ENCODE data around the gene TMC8.
"Not testable (repeated sequence)": the region's sequence is repeated elsewhere in the genome, so short reads cannot be mapped to it uniquely, and the experiment has no call there.

The TMC8 gene

DNA sequence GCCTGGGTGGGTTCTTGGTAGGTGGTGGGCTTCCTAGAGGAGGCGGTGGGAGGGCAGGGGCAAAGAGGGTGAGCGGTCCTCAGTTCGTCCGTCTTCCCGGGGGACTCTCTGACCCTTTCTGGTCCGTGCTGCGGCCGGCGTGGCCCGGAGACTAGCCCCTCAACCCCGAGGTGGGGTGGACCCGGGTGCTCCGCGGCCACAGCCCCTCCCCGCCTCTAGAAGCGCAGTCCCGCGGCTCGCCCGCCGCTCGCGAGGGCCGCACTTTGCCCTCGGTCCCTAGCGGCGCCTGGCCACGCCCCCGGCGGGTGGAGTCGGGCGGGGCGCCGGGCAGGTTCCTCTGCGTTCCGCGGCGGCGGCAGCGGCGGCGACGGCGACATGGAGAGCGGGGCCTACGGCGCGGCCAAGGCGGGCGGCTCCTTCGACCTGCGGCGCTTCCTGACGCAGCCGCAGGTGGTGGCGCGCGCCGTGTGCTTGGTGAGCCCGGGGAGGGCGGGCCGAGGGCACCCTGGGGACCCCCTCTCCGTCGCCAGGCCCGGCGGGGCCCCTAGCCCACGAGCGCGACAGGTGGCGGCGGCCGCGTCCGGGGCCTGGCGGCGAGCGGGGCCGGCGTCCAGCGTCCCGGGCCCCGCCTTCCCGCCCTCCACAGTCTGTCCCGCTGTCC is 37.8 kb downstream of the TMC8 start, which contains the start of gene SYNGR2:
TSS of gene SYNGR2 (plus strand) at position 340 of the 661 bp plus-strand sequence. CDS start at position 376, 36 bp downstream.
- H3K4me3 ChIP-seq (ENCODE audit: low read depth, low read length) = peak within 1 kb of the TSS; percentile 69
- DNase-seq (ENCODE audit: low read depth) = peak; percentile 93
- TF ChIP-seq, protein P1, sequence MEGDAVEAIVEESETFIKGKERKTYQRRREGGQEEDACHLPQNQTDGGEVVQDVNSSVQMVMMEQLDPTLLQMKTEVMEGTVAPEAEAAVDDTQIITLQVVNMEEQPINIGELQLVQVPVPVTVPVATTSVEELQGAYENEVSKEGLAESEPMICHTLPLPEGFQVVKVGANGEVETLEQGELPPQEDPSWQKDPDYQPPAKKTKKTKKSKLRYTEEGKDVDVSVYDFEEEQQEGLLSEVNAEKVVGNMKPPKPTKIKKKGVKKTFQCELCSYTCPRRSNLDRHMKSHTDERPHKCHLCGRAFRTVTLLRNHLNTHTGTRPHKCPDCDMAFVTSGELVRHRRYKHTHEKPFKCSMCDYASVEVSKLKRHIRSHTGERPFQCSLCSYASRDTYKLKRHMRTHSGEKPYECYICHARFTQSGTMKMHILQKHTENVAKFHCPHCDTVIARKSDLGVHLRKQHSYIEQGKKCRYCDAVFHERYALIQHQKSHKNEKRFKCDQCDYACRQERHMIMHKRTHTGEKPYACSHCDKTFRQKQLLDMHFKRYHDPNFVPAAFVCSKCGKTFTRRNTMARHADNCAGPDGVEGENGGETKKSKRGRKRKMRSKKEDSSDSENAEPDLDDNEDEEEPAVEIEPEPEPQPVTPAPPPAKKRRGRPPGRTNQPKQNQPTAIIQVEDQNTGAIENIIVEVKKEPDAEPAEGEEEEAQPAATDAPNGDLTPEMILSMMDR (IDR thresholded peaks at IDR 0.05; ENCODE audit: insufficient read depth, low read depth, low read length, missing control alignments) = no peak

DNA sequence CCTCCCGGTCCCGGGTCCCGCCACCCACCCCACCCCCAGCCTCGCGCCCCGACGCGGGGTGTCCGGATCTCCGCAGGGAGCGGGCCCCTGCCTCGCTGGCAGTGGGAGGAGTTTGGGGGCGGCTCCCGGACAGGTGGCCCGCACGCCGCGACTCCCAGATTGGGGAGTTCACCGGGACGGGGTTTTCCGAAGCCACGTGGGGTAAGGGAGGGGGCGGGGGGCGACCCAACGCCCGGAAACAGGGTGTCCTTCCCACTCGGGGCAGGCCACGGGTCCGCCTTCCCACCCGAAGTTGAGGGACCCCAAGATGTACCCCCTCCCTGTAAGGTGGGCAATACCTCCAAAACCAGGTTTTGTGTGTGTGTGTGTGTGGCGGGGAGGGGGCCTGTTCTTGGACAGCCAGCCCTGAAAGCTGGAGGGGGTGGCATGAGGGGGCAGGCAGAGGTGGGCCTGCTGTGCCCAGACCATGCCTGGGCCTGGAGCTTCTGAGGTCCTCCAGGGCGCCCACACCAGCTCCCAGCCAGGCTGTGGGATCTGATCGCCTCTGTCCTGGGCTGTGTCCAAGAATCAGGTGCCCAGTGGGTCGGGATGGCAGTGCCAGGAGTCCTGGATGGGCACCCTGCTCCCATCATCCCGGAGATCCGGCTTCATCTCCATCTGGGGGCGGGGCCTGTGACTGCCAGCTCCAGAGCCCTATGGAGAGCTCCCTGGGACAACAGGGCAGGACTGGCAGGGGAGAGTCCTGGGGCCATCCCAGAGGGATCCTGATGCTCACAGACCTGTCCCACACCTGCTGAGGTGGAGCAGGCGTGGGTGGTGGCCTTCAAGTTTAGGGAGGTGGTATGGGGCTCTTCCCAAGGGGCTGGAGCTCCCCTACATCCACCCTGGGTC is 38.6 kb downstream of the TMC8 start:
- peak overlapping the region; percentile 69 for H3K4me3 ChIP-seq (ENCODE audit: low read depth, low read length)
- TF ChIP-seq, protein P1 (IDR thresholded peaks at IDR 0.05; ENCODE audit: insufficient read depth, low read depth, low read length, missing control alignments) = no peak
- DNase-seq (ENCODE audit: low read depth) = peak; percentile 83

DNA sequence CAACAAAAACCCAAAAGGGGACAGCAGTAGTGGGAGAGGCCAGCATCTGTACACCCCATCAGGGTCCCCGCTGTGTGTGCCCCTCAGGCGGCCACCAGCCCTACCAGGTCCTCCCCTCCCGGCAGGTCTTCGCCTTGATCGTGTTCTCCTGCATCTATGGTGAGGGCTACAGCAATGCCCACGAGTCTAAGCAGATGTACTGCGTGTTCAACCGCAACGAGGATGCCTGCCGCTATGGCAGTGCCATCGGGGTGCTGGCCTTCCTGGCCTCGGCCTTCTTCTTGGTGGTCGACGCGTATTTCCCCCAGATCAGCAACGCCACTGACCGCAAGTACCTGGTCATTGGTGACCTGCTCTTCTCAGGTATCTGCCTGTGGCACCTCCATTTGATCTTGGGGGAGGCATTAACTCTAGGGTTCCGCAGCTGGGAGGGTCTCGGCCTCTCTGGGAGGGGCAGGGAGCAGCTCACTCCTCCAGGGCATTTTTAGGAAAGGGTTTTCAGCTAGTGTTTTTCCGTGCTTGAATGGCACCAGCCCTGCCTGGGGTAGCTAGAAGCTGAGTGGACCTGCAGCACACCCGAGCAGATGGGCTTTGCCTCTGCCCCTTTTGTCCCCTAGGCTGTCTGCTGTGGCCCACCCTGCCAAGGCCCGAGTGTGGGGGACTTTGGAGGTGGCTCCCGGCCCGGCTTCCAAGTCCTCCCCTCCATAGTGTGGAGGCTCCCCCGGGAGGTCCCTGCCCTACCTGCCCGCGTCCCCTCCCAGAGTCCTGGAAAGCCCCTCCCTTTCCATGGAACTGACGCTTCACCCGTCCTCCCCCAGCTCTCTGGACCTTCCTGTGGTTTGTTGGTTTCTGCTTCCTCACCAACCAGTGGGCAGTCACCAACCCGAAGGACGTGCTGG is 40.4 kb downstream of the TMC8 start:
- peak overlapping the region; percentile 40 for H3K4me3 ChIP-seq (ENCODE audit: low read depth, low read length)
- TF ChIP-seq, protein P1 (IDR thresholded peaks at IDR 0.05; ENCODE audit: insufficient read depth, low read depth, low read length, missing control alignments) = no peak
- no peak for DNase-seq (ENCODE audit: low read depth)

DNA sequence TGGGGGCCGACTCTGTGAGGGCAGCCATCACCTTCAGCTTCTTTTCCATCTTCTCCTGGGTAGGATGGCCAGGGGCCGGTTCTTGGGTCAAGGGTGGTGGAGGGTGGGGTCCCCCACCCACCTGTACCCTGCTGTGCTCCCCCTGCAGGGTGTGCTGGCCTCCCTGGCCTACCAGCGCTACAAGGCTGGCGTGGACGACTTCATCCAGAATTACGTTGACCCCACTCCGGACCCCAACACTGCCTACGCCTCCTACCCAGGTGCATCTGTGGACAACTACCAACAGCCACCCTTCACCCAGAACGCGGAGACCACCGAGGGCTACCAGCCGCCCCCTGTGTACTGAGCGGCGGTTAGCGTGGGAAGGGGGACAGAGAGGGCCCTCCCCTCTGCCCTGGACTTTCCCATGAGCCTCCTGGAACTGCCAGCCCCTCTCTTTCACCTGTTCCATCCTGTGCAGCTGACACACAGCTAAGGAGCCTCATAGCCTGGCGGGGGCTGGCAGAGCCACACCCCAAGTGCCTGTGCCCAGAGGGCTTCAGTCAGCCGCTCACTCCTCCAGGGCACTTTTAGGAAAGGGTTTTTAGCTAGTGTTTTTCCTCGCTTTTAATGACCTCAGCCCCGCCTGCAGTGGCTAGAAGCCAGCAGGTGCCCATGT is 41.1 kb downstream of the TMC8 start:
- not testable (repeated sequence) for DNase-seq (ENCODE audit: low read depth)
- H3K4me3 ChIP-seq (ENCODE audit: low read depth, low read length) = peak overlapping the region; percentile 40

DNA sequence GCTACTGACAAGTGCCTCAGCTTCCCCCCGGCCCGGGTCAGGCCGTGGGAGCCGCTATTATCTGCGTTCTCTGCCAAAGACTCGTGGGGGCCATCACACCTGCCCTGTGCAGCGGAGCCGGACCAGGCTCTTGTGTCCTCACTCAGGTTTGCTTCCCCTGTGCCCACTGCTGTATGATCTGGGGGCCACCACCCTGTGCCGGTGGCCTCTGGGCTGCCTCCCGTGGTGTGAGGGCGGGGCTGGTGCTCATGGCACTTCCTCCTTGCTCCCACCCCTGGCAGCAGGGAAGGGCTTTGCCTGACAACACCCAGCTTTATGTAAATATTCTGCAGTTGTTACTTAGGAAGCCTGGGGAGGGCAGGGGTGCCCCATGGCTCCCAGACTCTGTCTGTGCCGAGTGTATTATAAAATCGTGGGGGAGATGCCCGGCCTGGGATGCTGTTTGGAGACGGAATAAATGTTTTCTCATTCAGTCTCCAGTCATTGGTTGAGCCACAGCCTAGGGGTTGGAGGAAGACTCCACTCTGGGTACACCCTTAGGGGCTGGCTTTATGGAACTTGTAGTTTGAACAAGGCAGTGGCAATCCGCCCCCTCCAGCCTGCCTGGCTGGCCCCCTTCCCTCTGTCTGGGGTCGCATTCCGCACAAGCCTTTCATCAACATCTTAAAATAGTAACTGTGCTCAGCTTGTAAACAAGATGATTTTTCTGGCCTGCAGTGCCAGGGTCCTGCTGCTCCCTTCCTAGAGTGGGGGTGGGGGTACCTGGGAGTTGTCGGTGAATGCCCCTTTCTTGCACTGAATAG is 41.9 kb downstream of the TMC8 start:
- H3K4me3 ChIP-seq (ENCODE audit: low read depth, low read length) = peak overlapping the region; percentile 40
- TF ChIP-seq, protein P1 (IDR thresholded peaks at IDR 0.05; ENCODE audit: insufficient read depth, low read depth, low read length, missing control alignments) = no peak
- DNase-seq (ENCODE audit: low read depth) = peak; percentile 40

DNA sequence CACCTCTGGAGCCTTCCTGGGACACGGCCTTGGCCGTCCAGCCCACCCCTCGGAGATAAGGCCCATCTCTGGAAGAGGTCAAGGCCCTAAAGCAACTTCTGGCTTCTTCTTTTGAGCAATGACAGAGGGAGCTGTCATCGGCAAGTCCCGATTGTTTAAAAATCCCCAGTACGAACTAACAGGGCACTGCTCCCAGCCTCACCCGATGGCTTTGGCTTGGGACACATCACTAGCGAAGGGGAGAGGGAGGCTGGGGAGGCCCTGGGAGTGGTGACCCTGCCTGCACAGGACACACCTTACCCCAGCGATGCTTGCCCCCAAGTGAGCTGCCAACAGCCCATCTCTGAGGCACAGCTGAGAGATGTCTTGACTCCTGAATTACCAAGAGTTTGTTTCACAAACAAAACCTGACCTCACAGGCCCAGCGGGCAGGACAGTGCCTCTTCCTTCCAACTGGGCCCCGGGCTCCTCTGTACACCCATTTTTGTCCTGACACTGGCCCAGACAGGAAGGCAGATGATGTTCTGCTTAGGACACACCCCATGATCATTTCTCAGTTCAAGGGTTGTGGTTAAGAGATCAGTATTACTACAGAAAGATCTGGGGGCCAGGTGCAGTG is 42.6 kb downstream of the TMC8 start:
- H3K4me3 ChIP-seq (ENCODE audit: low read depth, low read length) = peak overlapping the region; percentile 40
- TF ChIP-seq, protein P1 (IDR thresholded peaks at IDR 0.05; ENCODE audit: insufficient read depth, low read depth, low read length, missing control alignments) = no peak
- DNase-seq (ENCODE audit: low read depth) = peak; percentile 93

All from GM12865 (cell line).